Measurements from ENCODE around the gene MAPK10. TPM values are rescaled to one million over a fixed set of nuclear protein-coding genes. Genes with fewer than 3 reads are reported as not detected.

Gene MAPK10
- total RNA-seq, 2 experiments from 2014 or later = 32.0 TPM; not detected in 1

DNA sequence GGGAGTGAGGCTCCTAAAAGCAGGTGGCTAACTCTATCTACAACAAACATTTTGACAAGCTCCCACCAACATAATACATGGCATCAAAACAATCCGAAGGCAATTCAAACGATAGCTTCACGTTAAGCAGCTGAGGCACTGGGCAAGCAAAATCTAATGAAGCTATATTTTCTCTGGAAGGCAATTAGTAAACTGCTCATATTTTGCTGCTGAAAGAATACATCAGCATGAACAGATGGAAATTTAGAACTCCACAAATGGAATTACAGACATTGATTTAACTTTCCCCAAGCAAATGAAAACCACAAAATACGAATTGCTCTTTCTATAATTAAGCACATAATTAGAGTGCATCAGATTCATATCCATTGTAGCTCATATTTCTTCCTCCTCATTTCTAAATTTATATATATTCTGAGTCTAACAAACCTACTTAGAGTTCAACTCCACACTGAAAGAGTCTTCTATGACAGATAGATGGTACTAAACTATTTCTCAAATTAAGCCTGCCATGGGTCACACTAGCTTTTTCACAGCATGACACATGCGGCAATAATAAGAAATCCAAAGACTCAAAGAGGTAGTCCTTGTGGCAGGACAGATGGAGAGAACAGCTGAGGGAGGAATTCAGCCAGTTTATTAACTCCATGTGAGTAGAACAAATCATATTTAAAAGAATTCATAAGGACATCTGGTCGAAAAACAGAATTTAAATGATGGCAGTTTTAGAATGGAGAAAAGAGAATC lies 305.4 kb downstream of the MAPK10 start:
- intact Hi-C loops (cut with micrococcal nuclease; ENCODE audit: unreplicated experiment) = no loop called here

GRCh38 chr4:86050496-86050895 lies 309.4 kb downstream of the MAPK10 start:
- H3K79me2 ChIP-seq (ENCODE audit: insufficient read depth, low read depth, low read length) = no peaks in the 10 kb centered on the region
- H2AFZ ChIP-seq (ENCODE audit: low read length) = no peak overlapping the region
- H3K4me3 ChIP-seq (ENCODE audit: low read depth, low read length, poor library complexity, severe bottlenecking) = no peak overlapping the region
- no peaks in the 10 kb centered on the region for H3K9me2 ChIP-seq (ENCODE audit: insufficient read depth, low read length)
- H4K20me1 ChIP-seq (ENCODE audit: insufficient read depth, low read length) = no peaks in the 10 kb centered on the region
- ChIA-PET CTCF (ENCODE audit: unreplicated experiment) (no interaction called here), POLR2A (interaction anchor here (1.0 to 1.8 kb wide), 2 partner anchors 8 to 34 kb away, joined by 4 to 6 read pairs; no protein-coding TSS in a partner anchor)
- intact Hi-C loops (cut with micrococcal nuclease; ENCODE audit: unreplicated experiment) = no loop called here
- H3K36me3 ChIP-seq (ENCODE audit: insufficient read depth, low read length) = no peaks in the 10 kb centered on the region
- no peaks in the 10 kb centered on the region for H3K4me1 ChIP-seq (ENCODE audit: insufficient read depth, low read length, poor library complexity, severe bottlenecking)
- DNase-seq (ENCODE audit: low spot score) = no peak
- TF ChIP-seq EZH2phosphoT487 (IDR thresholded peaks at IDR 0.05; ENCODE audit: borderline replicate concordance, low read depth, low read length) = no peak
- no peaks in the 10 kb centered on the region for H3K9me3 ChIP-seq (ENCODE audit: low read length)
- H3K4me2 ChIP-seq (ENCODE audit: low read length) = no peak overlapping the region
- BruUV-seq (replicated peaks) = no TSS peak
- H3K27ac ChIP-seq (ENCODE audit: low read depth, low read length, poor library complexity, severe bottlenecking) = no peak overlapping the region

More for the DNA sequence above, 305.4 kb downstream of the MAPK10 start:
- no peaks in the 10 kb centered on the region for H3K4me1 ChIP-seq (ENCODE audit: insufficient read depth, low read length, poor library complexity, severe bottlenecking)
- H3K9me3 ChIP-seq (ENCODE audit: low read length) = no peaks in the 10 kb centered on the region
- no peak overlapping the region for H2AFZ ChIP-seq (ENCODE audit: low read length)
- H3K79me2 ChIP-seq (ENCODE audit: insufficient read depth, low read depth, low read length) = no peaks in the 10 kb centered on the region
- TF ChIP-seq, protein P1, sequence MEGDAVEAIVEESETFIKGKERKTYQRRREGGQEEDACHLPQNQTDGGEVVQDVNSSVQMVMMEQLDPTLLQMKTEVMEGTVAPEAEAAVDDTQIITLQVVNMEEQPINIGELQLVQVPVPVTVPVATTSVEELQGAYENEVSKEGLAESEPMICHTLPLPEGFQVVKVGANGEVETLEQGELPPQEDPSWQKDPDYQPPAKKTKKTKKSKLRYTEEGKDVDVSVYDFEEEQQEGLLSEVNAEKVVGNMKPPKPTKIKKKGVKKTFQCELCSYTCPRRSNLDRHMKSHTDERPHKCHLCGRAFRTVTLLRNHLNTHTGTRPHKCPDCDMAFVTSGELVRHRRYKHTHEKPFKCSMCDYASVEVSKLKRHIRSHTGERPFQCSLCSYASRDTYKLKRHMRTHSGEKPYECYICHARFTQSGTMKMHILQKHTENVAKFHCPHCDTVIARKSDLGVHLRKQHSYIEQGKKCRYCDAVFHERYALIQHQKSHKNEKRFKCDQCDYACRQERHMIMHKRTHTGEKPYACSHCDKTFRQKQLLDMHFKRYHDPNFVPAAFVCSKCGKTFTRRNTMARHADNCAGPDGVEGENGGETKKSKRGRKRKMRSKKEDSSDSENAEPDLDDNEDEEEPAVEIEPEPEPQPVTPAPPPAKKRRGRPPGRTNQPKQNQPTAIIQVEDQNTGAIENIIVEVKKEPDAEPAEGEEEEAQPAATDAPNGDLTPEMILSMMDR (conservative IDR thresholded peaks at IDR 0.05; ENCODE audit: low read length) = no peak
- no peak for TF ChIP-seq EZH2phosphoT487 (IDR thresholded peaks at IDR 0.05; ENCODE audit: borderline replicate concordance, low read depth, low read length)
- H3K36me3 ChIP-seq (ENCODE audit: insufficient read depth, low read length) = no peaks in the 10 kb centered on the region
- no peaks in the 10 kb centered on the region for H4K20me1 ChIP-seq (ENCODE audit: insufficient read depth, low read length)
- CTCF ChIA-PET (ENCODE audit: unreplicated experiment) = no interaction called here
- no TSS peak for BruUV-seq (replicated peaks)
- no peak overlapping the region for H3K4me3 ChIP-seq (ENCODE audit: low read depth, low read length, poor library complexity, severe bottlenecking)
- POLR2A ChIA-PET = interaction anchor here (0.6 to 1.5 kb wide), 2 partner anchors 9 to 1452 kb away, joined by 4 read pairs; no protein-coding TSS in a partner anchor
- H3K9me2 ChIP-seq (ENCODE audit: insufficient read depth, low read length) = no peaks in the 10 kb centered on the region
- no peak overlapping the region for H3K4me2 ChIP-seq (ENCODE audit: low read length)
- H3K27ac ChIP-seq (ENCODE audit: low read depth, low read length, poor library complexity, severe bottlenecking) = no peak overlapping the region
- no peak for DNase-seq (ENCODE audit: low spot score)

GRCh38 chr4:86048426-86048825 lies 311.4 kb downstream of the MAPK10 start:
- POLR2A ChIA-PET = interaction anchor here (0.7 kb wide), 1 partner anchor 193 kb away, joined by 6 read pairs; no protein-coding TSS in a partner anchor
- BruUV-seq (replicated peaks) = no TSS peak

More at GRCh38 chr4:86048426-86048825, 311.4 kb downstream of the MAPK10 start:
- Histone ChIP-seq H2AFZ (ENCODE audit: low read length) (no peak overlapping the region), H3K36me3 (ENCODE audit: insufficient read depth, low read length) (no peaks in the 10 kb centered on the region), H3K9me3 (ENCODE audit: low read length) (no peaks in the 10 kb centered on the region), H3K4me3 (ENCODE audit: low read depth, low read length, poor library complexity, severe bottlenecking) (no peak overlapping the region), H4K20me1 (ENCODE audit: insufficient read depth, low read length) (no peaks in the 10 kb centered on the region), H3K79me2 (ENCODE audit: insufficient read depth, low read depth, low read length) (no peaks in the 10 kb centered on the region), H3K9me2 (ENCODE audit: insufficient read depth, low read length) (no peaks in the 10 kb centered on the region), H3K4me2 (ENCODE audit: low read length) (no peak overlapping the region), H3K4me1 (ENCODE audit: insufficient read depth, low read length, poor library complexity, severe bottlenecking) (no peaks in the 10 kb centered on the region), H3K27ac (ENCODE audit: low read depth, low read length, poor library complexity, severe bottlenecking) (no peak overlapping the region)
- intact Hi-C loops (cut with micrococcal nuclease; ENCODE audit: unreplicated experiment) = loop anchor here (10.0 kb wide), 1 partner anchor 904 kb away; no protein-coding TSS in a partner anchor
- TF ChIP-seq, protein P1 (conservative IDR thresholded peaks at IDR 0.05; ENCODE audit: low read length) = no peak
- no peak for TF ChIP-seq EZH2phosphoT487 (IDR thresholded peaks at IDR 0.05; ENCODE audit: borderline replicate concordance, low read depth, low read length)
- CTCF ChIA-PET (ENCODE audit: unreplicated experiment) = no interaction called here
- DNase-seq (ENCODE audit: low spot score) = no peak
